K562 (cell line): ENCODE measurements around the gene GPX7. TPM values are rescaled to one million over a fixed set of nuclear protein-coding genes. Genes with fewer than 3 reads are reported as not detected.

Experiments used
- ARID3A ChIP-seq: IDR thresholded peaks from 2 replicates; pipeline ENCODE4 v1.6.1; 2012; ENCODE audit warnings: low read depth, low read length, improper control_type of control experiment, borderline replicate concordance
- FOS ChIP-seq: IDR thresholded peaks from 3 replicates; pipeline ENCODE4 v1.6.1; 2011; ENCODE audit not compliant: insufficient read length; ENCODE audit errors: extremely low read depth
- MAFF ChIP-seq: IDR thresholded peaks from 2 replicates; pipeline ENCODE4 v1.6.1; 2012; ENCODE audit warnings: low read length, improper control_type of control experiment
- MCM2 ChIP-seq: fragments of 450-650 bp; IDR thresholded peaks from 2 replicates; pipeline ENCODE4 v1.6.1; 2017; ENCODE audit warnings: low read depth, mild to moderate bottlenecking
- MTA1 ChIP-seq: fragments of 450-650 bp; IDR thresholded peaks from 2 replicates; pipeline ENCODE4 v1.6.1; 2017; ENCODE audit warnings: borderline replicate concordance
- OTX1 ChIP-seq: fragments of 450-650 bp; formaldehyde crosslinking; IDR thresholded peaks from 2 replicates; pipeline ENCODE4 v1.4.0; 2022; ENCODE audit warnings: mild to moderate bottlenecking
- PHB2 ChIP-seq: fragments of 450-650 bp; IDR thresholded peaks from 2 replicates; pipeline ENCODE4 v1.6.1; 2017; ENCODE audit warnings: low read depth
- SMARCB1 ChIP-seq: IDR thresholded peaks from 2 replicates; pipeline ENCODE4 v1.6.1; 2011; ENCODE audit warnings: improper control_type of control experiment, low read depth; ENCODE audit not compliant: insufficient read length
- TCF3 ChIP-seq: sonication (generic); formaldehyde crosslinking; IDR thresholded peaks from 2 replicates; pipeline ENCODE4 v1.4.0; 2020; ENCODE audit warnings: mild to moderate bottlenecking, missing genetic modification reagents
- XRCC4 ChIP-seq: IDR thresholded peaks from one replicate; pipeline ENCODE4 v1.6.1; 2011; ENCODE audit not compliant: insufficient read depth, insufficient read length; ENCODE audit errors: extremely low read depth
- XRCC5 ChIP-seq: fragments of 200-400 bp; formaldehyde crosslinking; IDR thresholded peaks from 2 replicates; pipeline ENCODE4 v1.6.1; 2017; ENCODE audit warnings: low read depth, mild to moderate bottlenecking, low read length
- ZKSCAN1 ChIP-seq: fragments of 150-350 bp; IDR thresholded peaks from 2 replicates; pipeline ENCODE4 v1.6.1; 2016; ENCODE audit warnings: low read depth, low read length
- ZNF140 ChIP-seq: fragments of 250-450 bp; sonication (Bioruptor Pico); IDR thresholded peaks from 2 replicates; pipeline ENCODE4 v1.8.0; 2021; ENCODE audit warnings: moderate library complexity, mild to moderate bottlenecking, inconsistent platforms
- ZNF354B ChIP-seq: fragments of 250-450 bp; sonication (Bioruptor Pico); IDR thresholded peaks from 2 replicates; pipeline ENCODE4 v1.4.0; 2020
- ZNF668 ChIP-seq: fragments of 250-450 bp; sonication (Bioruptor Pico); IDR thresholded peaks from 2 replicates; pipeline ENCODE4 v1.8.0; 2022; ENCODE audit warnings: mild to moderate bottlenecking, inconsistent platforms
- ZNF766 ChIP-seq: fragments of 200-800 bp; sonication (Bioruptor generic); conservative IDR thresholded peaks from 2 replicates; pipeline ENCODE4 v1.6.1; 2016; ENCODE audit warnings: missing genetic modification characterization, missing compliant biosample characterization
- polyA plus RNA-seq, 8 experiments: library from polyadenylated mRNA; depleted of rRNA in 4 of 8; stranded (reverse) in 5 of 8; unstranded in 3 of 8; fragments of >200 nt; fragmentation: Nextera tagmentation in 2 of 8; fragmentation: Illumina TruSeq in 1 of 8; extraction: Ambion mirVana in 2 of 8; extraction: Trizol in 1 of 8; gene quantifications; 2 replicates each; pipeline versions ENCODE4 v1.2.1 to v1.2.3, GENCODE V29; 2011 to 2014; ENCODE audit warnings: inconsistent platforms in 1 of 8, missing spikeins in 1 of 8
- total RNA-seq, 7 experiments: library from RNA; depleted of rRNA in 6 of 7; stranded (reverse); fragments of >200 nt in 6 of 7; fragmentation: Illumina TruSeq in 2 of 7; extraction: Trizol in 2 of 7; gene quantifications; 2 replicates each; pipeline versions ENCODE4 v1.2.1 to v1.2.3, GENCODE V29; 2011 to 2021; ENCODE audit warnings: low replicate concordance in 1 of 7
- TF ChIP-seq, protein P1 (sequence below): sonication (generic); formaldehyde crosslinking; IDR thresholded peaks from 2 replicates; pipeline ENCODE4 v1.8.1; 2023; ENCODE audit warnings: mild to moderate bottlenecking, missing genetic modification reagents
- TF ChIP-seq, protein P2 (sequence below): fragments of 250-450 bp; sonication (Bioruptor Pico); IDR thresholded peaks from 2 replicates; pipeline ENCODE4 v1.8.0; 2022; ENCODE audit warnings: moderate library complexity, mild to moderate bottlenecking, inconsistent platforms
- TF ChIP-seq, protein P3 (sequence below): fragments of 200-800 bp; sonication (Bioruptor generic); IDR thresholded peaks from 2 replicates; pipeline ENCODE4 v1.6.1; 2016; ENCODE audit warnings: missing genetic modification characterization, missing compliant biosample characterization

GPX7 gene
- total and polyA plus RNA-seq, 9 of the 15 experiments (the other 6 are each of a cell fraction or from before 2014, with no cell fraction given): 0.08 TPM; not detected in 8

DNA sequence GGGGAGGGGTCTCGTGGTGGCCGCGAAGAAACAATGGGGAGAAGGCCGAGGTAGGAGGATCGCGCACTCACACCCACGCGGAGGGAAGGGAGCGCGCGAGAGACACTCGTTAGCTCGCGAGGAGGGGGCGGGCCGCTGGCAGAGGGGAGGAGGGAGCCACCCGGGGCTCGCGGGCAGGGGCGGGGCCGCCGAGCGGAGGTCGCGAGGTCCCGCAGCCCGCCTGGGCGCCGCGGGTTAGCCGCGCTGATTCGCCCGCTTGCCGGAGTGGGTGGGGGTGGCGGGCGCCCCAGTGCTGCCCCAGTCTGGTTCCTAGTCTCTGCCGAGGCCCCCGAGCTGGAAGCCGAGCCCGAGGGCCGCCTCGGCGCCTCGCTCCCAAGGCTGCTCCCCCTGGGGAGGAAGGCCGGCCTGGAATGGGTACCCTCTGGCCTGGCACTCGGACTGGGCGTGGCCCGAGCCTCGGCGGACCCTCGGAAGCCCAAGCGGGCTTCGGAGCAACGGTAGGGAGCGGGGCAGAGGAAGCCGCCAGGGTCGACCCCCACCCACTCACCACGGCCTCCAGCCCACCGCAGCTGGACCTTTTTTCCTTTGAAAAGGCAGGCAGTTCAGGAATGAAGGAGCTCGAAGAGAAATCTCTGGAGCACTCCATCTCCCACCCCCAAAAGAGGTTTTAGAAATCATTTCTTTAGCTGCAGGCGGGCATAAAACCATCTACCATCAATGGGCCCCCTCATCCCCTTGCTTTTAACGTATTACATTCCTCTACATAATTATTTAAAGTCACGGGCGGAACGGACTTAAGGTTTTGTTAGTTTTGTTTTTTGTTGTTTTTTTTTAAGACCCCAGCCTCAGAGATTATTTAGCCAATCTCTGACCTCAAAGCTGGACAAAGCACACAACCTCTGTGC lies 48.6 kb upstream of the GPX7 start (continued):
- TF ChIP-seq, protein P1, sequence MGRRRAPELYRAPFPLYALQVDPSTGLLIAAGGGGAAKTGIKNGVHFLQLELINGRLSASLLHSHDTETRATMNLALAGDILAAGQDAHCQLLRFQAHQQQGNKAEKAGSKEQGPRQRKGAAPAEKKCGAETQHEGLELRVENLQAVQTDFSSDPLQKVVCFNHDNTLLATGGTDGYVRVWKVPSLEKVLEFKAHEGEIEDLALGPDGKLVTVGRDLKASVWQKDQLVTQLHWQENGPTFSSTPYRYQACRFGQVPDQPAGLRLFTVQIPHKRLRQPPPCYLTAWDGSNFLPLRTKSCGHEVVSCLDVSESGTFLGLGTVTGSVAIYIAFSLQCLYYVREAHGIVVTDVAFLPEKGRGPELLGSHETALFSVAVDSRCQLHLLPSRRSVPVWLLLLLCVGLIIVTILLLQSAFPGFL: no peak
- TF ChIP-seq ZNF140 (no peak), ZNF766 (CRISPR knock-in tag) (no peak), PHB2 (no peak), ZNF668 (CRISPR knock-in tag) (no peak), XRCC4 (no peak), MAFF (no peak), FOS (no peak), ZKSCAN1 (no peak), OTX1 (CRISPR knock-in tag) (no peak), TCF3 (CRISPR knock-in tag) (no peak), ZNF354B (CRISPR knock-in tag) (no peak), XRCC5 (peak; percentile 29; the same call in 1 of the 2 replicates), ARID3A (no peak), SMARCB1 (no peak), MCM2 (no peak), MTA1 (no peak)
- TF ChIP-seq, protein P2, sequence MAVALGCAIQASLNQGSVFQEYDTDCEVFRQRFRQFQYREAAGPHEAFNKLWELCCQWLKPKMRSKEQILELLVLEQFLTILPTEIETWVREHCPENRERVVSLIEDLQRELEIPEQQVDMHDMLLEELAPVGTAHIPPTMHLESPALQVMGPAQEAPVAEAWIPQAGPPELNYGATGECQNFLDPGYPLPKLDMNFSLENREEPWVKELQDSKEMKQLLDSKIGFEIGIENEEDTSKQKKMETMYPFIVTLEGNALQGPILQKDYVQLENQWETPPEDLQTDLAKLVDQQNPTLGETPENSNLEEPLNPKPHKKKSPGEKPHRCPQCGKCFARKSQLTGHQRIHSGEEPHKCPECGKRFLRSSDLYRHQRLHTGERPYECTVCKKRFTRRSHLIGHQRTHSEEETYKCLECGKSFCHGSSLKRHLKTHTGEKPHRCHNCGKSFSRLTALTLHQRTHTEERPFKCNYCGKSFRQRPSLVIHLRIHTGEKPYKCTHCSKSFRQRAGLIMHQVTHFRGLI (CRISPR knock-in tag): no peak
- TF ChIP-seq, protein P3, sequence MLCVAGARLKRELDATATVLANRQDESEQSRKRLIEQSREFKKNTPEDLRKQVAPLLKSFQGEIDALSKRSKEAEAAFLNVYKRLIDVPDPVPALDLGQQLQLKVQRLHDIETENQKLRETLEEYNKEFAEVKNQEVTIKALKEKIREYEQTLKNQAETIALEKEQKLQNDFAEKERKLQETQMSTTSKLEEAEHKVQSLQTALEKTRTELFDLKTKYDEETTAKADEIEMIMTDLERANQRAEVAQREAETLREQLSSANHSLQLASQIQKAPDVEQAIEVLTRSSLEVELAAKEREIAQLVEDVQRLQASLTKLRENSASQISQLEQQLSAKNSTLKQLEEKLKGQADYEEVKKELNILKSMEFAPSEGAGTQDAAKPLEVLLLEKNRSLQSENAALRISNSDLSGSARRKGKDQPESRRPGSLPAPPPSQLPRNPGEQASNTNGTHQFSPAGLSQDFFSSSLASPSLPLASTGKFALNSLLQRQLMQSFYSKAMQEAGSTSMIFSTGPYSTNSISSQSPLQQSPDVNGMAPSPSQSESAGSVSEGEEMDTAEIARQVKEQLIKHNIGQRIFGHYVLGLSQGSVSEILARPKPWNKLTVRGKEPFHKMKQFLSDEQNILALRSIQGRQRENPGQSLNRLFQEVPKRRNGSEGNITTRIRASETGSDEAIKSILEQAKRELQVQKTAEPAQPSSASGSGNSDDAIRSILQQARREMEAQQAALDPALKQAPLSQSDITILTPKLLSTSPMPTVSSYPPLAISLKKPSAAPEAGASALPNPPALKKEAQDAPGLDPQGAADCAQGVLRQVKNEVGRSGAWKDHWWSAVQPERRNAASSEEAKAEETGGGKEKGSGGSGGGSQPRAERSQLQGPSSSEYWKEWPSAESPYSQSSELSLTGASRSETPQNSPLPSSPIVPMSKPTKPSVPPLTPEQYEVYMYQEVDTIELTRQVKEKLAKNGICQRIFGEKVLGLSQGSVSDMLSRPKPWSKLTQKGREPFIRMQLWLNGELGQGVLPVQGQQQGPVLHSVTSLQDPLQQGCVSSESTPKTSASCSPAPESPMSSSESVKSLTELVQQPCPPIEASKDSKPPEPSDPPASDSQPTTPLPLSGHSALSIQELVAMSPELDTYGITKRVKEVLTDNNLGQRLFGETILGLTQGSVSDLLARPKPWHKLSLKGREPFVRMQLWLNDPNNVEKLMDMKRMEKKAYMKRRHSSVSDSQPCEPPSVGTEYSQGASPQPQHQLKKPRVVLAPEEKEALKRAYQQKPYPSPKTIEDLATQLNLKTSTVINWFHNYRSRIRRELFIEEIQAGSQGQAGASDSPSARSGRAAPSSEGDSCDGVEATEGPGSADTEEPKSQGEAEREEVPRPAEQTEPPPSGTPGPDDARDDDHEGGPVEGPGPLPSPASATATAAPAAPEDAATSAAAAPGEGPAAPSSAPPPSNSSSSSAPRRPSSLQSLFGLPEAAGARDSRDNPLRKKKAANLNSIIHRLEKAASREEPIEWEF (CRISPR knock-in tag): no peak
